ENCODE data around the gene DCC. TPM values are rescaled to one million over a fixed set of nuclear protein-coding genes. Genes with fewer than 3 reads are reported as not detected.

DCC gene
- total RNA-seq, 1 experiment from 2014 or later: not detected

- H3K4me1 ChIP-seq (ENCODE audit: low read length): no peaks in the 10 kb centered on the region
- no peaks in the 10 kb centered on the region for H3K27me3 ChIP-seq (ENCODE audit: low read length)
- no peaks in the 10 kb centered on the region for H3K9me3 ChIP-seq (ENCODE audit: low read length)
- no peak overlapping the region for H3K4me3 ChIP-seq (ENCODE audit: low read length)
- H3K9ac ChIP-seq (ENCODE audit: low read length): no peak overlapping the region
- H3K9me2 ChIP-seq (replicated peaks; ENCODE audit: insufficient read depth, low read length): no peaks in the 10 kb centered on the region
- no peak overlapping the region for H3K4me2 ChIP-seq (ENCODE audit: low read depth, low read length, poor library complexity, severe bottlenecking)
- H2AFZ ChIP-seq (ENCODE audit: low read length): no peak overlapping the region
- H4K20me1 ChIP-seq (ENCODE audit: insufficient read depth, low read depth, low read length): no peaks in the 10 kb centered on the region
- no peaks in the 10 kb centered on the region for H3K79me2 ChIP-seq (ENCODE audit: low read length)
- H3K36me3 ChIP-seq (ENCODE audit: insufficient read depth, low read length): no peaks in the 10 kb centered on the region
- DNase-seq: no peak
- no peak overlapping the region for H3K27ac ChIP-seq (ENCODE audit: low read length)
Measured at GRCh38 chr18:53521068-53521467, 1181.1 kb downstream of the DCC start.

- Histone ChIP-seq H3K9me2 (replicated peaks; ENCODE audit: insufficient read depth, low read length) (no peaks in the 10 kb centered on the region), H3K27ac (ENCODE audit: low read length) (no peak overlapping the region), H2AFZ (ENCODE audit: low read length) (no peak overlapping the region), H4K20me1 (ENCODE audit: insufficient read depth, low read depth, low read length) (no peaks in the 10 kb centered on the region), H3K9ac (ENCODE audit: low read length) (no peak overlapping the region), H3K79me2 (ENCODE audit: low read length) (no peaks in the 10 kb centered on the region), H3K9me3 (ENCODE audit: low read length) (no peaks in the 10 kb centered on the region), H3K27me3 (ENCODE audit: low read length) (no peaks in the 10 kb centered on the region), H3K36me3 (ENCODE audit: insufficient read depth, low read length) (no peaks in the 10 kb centered on the region), H3K4me3 (ENCODE audit: low read length) (no peak overlapping the region), H3K4me1 (ENCODE audit: low read length) (no peaks in the 10 kb centered on the region), H3K4me2 (ENCODE audit: low read depth, low read length, poor library complexity, severe bottlenecking) (no peak overlapping the region)
- no peak for DNase-seq
Measured at GRCh38 chr18:53526101-53526870, 1186.3 kb downstream of the DCC start.

DNA sequence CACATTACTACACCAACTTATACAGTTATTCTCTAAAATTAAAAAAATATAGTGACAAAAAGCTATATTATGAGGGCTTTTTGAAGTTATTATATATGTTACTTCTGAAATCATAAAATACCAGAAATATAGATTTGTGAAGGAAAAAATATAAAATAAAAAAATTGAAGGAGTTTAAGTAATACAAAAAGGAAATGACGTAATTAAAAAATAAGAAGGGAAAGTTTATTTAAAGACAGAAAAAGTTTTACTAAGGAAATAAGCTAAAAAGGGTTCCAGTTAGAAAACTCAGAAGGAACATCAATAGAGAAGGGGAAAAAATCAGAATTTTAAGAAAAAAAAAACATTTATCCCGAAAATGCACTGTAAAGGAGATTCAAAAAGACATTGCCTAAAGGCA is 1187.4 kb downstream of the DCC start:
- Histone ChIP-seq H3K27me3 (ENCODE audit: low read length) (no peaks in the 10 kb centered on the region), H3K9me2 (replicated peaks; ENCODE audit: insufficient read depth, low read length) (no peaks in the 10 kb centered on the region), H2AFZ (ENCODE audit: low read length) (no peak overlapping the region), H3K27ac (ENCODE audit: low read length) (no peak overlapping the region), H4K20me1 (ENCODE audit: insufficient read depth, low read depth, low read length) (no peaks in the 10 kb centered on the region), H3K36me3 (ENCODE audit: insufficient read depth, low read length) (no peaks in the 10 kb centered on the region), H3K79me2 (ENCODE audit: low read length) (no peaks in the 10 kb centered on the region), H3K9ac (ENCODE audit: low read length) (no peak overlapping the region), H3K9me3 (ENCODE audit: low read length) (no peaks in the 10 kb centered on the region), H3K4me1 (ENCODE audit: low read length) (no peaks in the 10 kb centered on the region), H3K4me2 (ENCODE audit: low read depth, low read length, poor library complexity, severe bottlenecking) (no peak overlapping the region), H3K4me3 (ENCODE audit: low read length) (no peak overlapping the region)
- DNase-seq: no peak

DNA sequence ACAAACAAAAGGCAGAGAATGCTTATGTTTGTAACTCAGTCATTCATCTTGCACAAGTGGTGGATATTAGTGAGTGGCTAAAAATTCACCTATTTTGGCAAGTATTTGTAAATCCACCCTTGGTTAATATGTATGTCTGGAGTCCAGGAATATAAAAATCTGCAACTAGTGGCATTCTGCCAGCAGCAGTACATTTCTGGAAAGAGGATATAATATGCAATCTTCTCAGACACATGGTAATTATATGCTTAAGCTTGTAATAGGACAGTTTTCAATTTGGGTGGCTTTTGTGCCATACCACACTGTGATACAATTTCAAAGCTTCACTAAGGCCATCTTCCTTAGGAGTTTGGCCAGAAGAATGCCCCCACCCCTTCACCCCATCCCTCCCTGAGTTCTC is 1191.2 kb downstream of the DCC start:
- Histone ChIP-seq H4K20me1 (ENCODE audit: insufficient read depth, low read depth, low read length) (no peaks in the 10 kb centered on the region), H2AFZ (ENCODE audit: low read length) (no peak overlapping the region), H3K9me3 (ENCODE audit: low read length) (no peaks in the 10 kb centered on the region), H3K36me3 (ENCODE audit: insufficient read depth, low read length) (no peaks in the 10 kb centered on the region), H3K9me2 (replicated peaks; ENCODE audit: insufficient read depth, low read length) (no peaks in the 10 kb centered on the region), H3K79me2 (ENCODE audit: low read length) (no peaks in the 10 kb centered on the region), H3K4me2 (ENCODE audit: low read depth, low read length, poor library complexity, severe bottlenecking) (no peak overlapping the region), H3K27me3 (ENCODE audit: low read length) (no peaks in the 10 kb centered on the region), H3K4me1 (ENCODE audit: low read length) (no peaks in the 10 kb centered on the region), H3K9ac (ENCODE audit: low read length) (no peak overlapping the region), H3K27ac (ENCODE audit: low read length) (no peak overlapping the region), H3K4me3 (ENCODE audit: low read length) (no peak overlapping the region)
- no peak for DNase-seq

DNA sequence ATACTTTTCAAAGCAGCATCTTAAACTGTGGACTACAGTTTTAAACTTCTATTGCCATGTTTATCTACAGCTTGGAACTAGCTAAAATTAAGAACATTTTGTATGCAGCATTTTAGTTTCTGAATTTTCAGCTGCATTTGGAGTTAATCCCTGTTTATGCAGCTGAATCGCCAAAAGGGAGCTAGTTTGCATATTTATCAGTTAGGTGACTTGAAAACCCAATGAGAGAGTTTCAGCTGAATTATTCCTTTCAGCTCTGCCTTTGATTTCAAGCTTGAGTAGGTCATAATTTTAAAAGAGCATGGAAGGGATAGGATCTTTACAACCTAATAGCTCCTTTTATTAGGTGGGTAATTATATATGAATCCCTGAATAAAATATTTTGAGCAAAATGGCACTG is 1191.9 kb downstream of the DCC start:
- Histone ChIP-seq H3K4me2 (ENCODE audit: low read depth, low read length, poor library complexity, severe bottlenecking) (no peak overlapping the region), H3K36me3 (ENCODE audit: insufficient read depth, low read length) (no peaks in the 10 kb centered on the region), H3K9me2 (replicated peaks; ENCODE audit: insufficient read depth, low read length) (no peaks in the 10 kb centered on the region), H3K4me3 (ENCODE audit: low read length) (no peak overlapping the region), H3K9me3 (ENCODE audit: low read length) (no peaks in the 10 kb centered on the region), H3K27ac (ENCODE audit: low read length) (no peak overlapping the region), H3K79me2 (ENCODE audit: low read length) (no peaks in the 10 kb centered on the region), H3K27me3 (ENCODE audit: low read length) (no peaks in the 10 kb centered on the region), H3K9ac (ENCODE audit: low read length) (no peak overlapping the region), H2AFZ (ENCODE audit: low read length) (no peak overlapping the region), H3K4me1 (ENCODE audit: low read length) (no peaks in the 10 kb centered on the region), H4K20me1 (ENCODE audit: insufficient read depth, low read depth, low read length) (no peaks in the 10 kb centered on the region)
- no peak for DNase-seq

GRCh38 chr18:53534203-53534602 is 1194.2 kb downstream of the DCC start:
- Histone ChIP-seq H3K79me2 (ENCODE audit: low read length) (no peaks in the 10 kb centered on the region), H2AFZ (ENCODE audit: low read length) (no peak overlapping the region), H3K4me3 (ENCODE audit: low read length) (no peak overlapping the region), H3K4me1 (ENCODE audit: low read length) (no peaks in the 10 kb centered on the region), H3K36me3 (ENCODE audit: insufficient read depth, low read length) (no peaks in the 10 kb centered on the region), H3K9ac (ENCODE audit: low read length) (no peak overlapping the region), H3K27me3 (ENCODE audit: low read length) (no peaks in the 10 kb centered on the region), H4K20me1 (ENCODE audit: insufficient read depth, low read depth, low read length) (no peaks in the 10 kb centered on the region), H3K4me2 (ENCODE audit: low read depth, low read length, poor library complexity, severe bottlenecking) (no peak overlapping the region), H3K9me3 (ENCODE audit: low read length) (no peaks in the 10 kb centered on the region), H3K27ac (ENCODE audit: low read length) (no peak overlapping the region), H3K9me2 (replicated peaks; ENCODE audit: insufficient read depth, low read length) (0 out of 2 replicates have a peak, but pooled peaks cover 3% of the 10 kb centered on the region)
- DNase-seq: no peak

GRCh38 chr18:53534695-53535094 is 1194.7 kb downstream of the DCC start:
- H3K79me2 ChIP-seq (ENCODE audit: low read length): no peaks in the 10 kb centered on the region
- H3K27ac ChIP-seq (ENCODE audit: low read length): no peak overlapping the region
- H4K20me1 ChIP-seq (ENCODE audit: insufficient read depth, low read depth, low read length): no peaks in the 10 kb centered on the region
- no peaks in the 10 kb centered on the region for H3K27me3 ChIP-seq (ENCODE audit: low read length)
- H3K4me1 ChIP-seq (ENCODE audit: low read length): no peaks in the 10 kb centered on the region
- no peak overlapping the region for H2AFZ ChIP-seq (ENCODE audit: low read length)
- H3K9me3 ChIP-seq (ENCODE audit: low read length): no peaks in the 10 kb centered on the region
- H3K4me2 ChIP-seq (ENCODE audit: low read depth, low read length, poor library complexity, severe bottlenecking): no peak overlapping the region
- no peaks in the 10 kb centered on the region for H3K36me3 ChIP-seq (ENCODE audit: insufficient read depth, low read length)
- no peak for DNase-seq
- H3K9ac ChIP-seq (ENCODE audit: low read length): no peak overlapping the region
- H3K4me3 ChIP-seq (ENCODE audit: low read length): no peak overlapping the region
- H3K9me2 ChIP-seq (replicated peaks; ENCODE audit: insufficient read depth, low read length): 0 out of 2 replicates have a peak, but pooled peaks cover 3% of the 10 kb centered on the region

GRCh38 chr18:53536908-53537307 is 1196.9 kb downstream of the DCC start:
- Histone ChIP-seq H3K27me3 (ENCODE audit: low read length) (no peaks in the 10 kb centered on the region), H3K9me3 (ENCODE audit: low read length) (no peaks in the 10 kb centered on the region), H2AFZ (ENCODE audit: low read length) (no peak overlapping the region), H3K9ac (ENCODE audit: low read length) (no peak overlapping the region), H4K20me1 (ENCODE audit: insufficient read depth, low read depth, low read length) (no peaks in the 10 kb centered on the region), H3K36me3 (ENCODE audit: insufficient read depth, low read length) (no peaks in the 10 kb centered on the region), H3K27ac (ENCODE audit: low read length) (no peak overlapping the region), H3K9me2 (replicated peaks; ENCODE audit: insufficient read depth, low read length) (0 out of 2 replicates have a peak, but pooled peaks cover 3% of the 10 kb centered on the region), H3K4me3 (ENCODE audit: low read length) (no peak overlapping the region), H3K79me2 (ENCODE audit: low read length) (no peaks in the 10 kb centered on the region), H3K4me1 (ENCODE audit: low read length) (no peaks in the 10 kb centered on the region), H3K4me2 (ENCODE audit: low read depth, low read length, poor library complexity, severe bottlenecking) (no peak overlapping the region)
- DNase-seq: no peak
